NCI-H226 (cell line): ENCODE results near the gene MYH7.

Source experiments
- DNase-seq: peaks from one replicate; pipeline ENCODE4 v3.0.0-alpha.2; 2015

The MYH7 gene

GRCh38 chr14:23365732-23366425, 69.6 kb downstream of the MYH7 start:
- no peak for DNase-seq

- no peak for DNase-seq
These were observed 70.3 kb downstream of the MYH7 start, which contains the start of gene EFS for GRCh38 chr14:23365036-23365731. TSS of gene EFS (minus strand) at chr14:23365172. CDS start at chr14:23365025, 147 bp downstream.

GRCh38 chr14:23364164-23365035, 71.1 kb downstream of the MYH7 start:
- DNase-seq: no peak
